Measurements from ENCODE around the gene ENOX1.
A peak's percentile ranks its signal among the peaks of the same experiment; 100 is the strongest.
"Not testable (repeated sequence)": the region's sequence is repeated elsewhere in the genome, so short reads cannot be mapped to it uniquely, and the experiment has no call there.

ENOX1 gene

DNA sequence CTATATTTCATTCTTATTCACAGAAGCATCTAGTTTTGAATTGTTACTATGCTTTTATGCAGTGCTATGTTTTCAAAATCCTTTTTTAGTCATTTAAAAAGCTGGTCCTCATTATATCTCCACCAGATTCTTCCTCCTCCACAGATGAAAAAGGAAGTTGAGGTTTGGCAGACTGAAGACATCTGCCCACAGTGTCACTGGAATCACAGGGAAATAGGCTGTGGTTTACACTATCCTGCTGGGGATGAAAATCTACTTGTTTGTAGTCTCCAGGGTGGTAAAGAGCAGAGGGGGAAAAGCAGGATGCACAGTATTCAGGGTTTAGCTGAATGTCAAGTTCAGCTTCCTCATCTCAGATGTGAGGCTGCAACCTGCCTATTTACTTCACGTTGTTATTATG is 412.2 kb downstream of the ENOX1 start:
- no peak for DNase-seq

DNA sequence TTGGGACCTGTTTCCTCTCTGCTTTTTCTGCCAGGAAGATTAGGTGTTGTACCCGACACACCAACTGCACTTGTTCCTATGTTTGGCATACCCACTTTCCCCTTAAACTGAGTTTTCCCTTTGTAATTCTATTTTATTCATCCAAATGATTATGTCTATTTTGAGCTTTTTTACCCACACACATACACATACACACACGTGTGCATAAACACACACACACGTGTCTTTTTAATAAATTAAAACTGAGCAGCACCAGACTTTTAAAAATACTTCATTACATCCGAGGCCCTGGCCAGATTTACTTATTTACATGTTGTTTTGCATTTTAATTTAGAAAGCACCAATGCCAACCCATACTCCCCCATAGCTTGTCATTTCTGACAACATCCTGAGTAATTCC is 413.4 kb downstream of the ENOX1 start:
- DNase-seq, result no peak

DNA sequence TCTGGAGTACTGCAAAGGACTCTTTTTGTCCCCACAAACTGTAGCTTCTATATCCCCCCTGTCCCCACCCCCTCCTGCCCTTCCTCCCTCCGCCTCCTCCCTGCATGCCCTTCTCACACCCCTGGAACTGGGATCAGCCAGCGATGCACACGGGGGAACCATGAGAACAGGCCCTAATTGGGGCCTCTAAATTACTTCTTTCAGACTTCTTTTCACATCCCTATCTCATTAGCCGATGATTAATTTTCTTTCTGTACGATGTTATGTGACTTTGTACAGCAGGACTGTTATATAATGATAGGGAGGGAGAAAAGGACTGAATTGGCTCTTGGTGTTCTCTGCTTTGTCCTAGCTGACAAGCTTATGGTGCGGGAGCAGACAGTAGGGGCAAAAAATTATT is 415.9 kb downstream of the ENOX1 start:
- no peak for DNase-seq

DNA sequence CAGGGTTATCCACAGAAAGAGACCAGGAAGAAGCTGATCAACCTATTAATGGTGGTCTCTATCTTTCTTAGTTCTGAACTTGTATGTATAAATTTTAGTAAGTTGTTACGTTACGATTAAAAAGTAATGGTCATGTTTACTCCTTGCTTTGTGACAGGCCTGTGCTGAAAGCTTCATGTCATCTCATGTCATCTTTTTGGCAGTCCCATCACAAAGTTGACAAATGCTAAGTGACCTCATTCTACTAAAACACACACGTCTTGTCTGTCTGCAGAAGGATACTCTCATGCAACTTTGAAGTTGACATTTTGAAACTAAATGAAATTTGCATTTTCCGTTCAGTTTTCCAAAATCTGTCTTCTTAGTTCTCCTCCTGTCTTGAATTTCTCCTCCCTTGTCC is 417.5 kb downstream of the ENOX1 start:
- no peak for DNase-seq

DNA sequence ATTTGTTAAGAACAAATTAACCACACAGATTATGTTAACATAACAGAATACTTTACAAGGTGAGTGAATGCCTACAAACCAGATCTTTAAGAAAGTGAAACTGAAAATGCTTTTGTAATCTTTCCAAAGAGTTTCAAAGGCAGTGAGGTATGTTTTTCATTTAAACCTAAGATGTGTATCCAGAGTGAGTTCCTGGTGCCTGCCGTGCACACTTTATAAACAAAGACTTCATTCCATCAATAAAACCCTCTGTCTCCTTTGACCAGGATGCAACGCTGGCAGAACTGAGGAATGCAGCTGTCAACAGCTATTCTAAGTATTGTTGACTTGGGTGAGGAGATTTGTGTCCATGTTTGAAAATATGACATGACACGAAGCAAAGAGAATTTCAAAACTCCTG is 418.8 kb downstream of the ENOX1 start:
- no peak for DNase-seq

DNA sequence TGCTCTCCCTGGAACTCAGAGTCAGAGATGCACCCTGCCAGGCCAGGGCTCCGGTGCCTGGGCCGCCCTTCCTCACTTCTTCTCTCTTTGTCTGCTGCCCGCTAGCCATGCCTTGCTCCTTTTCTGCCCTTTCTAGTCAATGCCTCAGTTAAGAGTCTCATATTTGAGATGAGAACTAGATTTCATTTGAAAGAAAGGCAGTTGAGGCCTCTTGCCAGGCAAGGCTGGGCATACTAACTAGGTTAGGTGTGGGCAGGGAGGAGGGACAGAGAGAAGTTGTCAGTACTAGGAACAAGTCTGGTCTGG is 421.8 kb downstream of the ENOX1 start:
- no peak for DNase-seq

DNA sequence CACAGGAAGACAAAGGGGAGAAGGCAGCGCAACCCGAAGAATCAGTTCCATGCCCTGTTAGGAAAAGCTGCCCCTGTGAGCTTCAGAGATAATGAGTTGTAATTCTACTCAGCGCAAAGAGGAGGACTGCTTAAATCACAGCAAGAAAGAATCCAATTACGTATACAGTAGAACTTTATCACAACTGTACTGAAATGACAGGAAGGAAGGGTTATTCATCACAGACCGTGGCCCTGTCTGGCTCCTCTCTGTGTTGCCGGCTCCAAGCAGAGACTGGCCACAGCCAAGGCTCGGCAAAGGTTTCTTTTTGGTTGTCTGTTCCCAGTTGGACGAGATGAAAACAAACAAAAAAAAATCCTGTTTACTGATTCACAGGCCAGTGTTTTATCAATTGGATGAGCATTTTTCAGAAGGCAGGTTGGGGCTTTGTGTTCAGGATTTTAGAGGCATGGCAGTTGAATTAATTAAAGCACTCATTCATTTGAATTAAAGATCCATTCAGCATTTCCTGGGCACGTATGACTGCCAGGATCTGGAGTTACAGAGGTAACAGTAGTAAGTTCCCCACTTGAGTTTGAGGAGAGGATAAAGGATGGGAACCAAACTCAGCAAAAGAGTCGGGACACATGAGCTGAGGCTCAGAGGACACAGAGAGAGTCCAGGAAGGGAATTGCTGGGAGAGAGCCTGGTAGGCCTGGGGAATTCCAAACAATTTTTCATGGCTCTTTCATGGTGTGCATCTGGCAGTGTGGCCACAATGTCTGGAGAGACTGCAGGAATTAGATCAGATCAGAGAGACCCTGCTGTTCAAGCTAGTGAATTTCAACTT is 422.3 kb downstream of the ENOX1 start:
- DNase-seq, result peak; percentile 16

DNA sequence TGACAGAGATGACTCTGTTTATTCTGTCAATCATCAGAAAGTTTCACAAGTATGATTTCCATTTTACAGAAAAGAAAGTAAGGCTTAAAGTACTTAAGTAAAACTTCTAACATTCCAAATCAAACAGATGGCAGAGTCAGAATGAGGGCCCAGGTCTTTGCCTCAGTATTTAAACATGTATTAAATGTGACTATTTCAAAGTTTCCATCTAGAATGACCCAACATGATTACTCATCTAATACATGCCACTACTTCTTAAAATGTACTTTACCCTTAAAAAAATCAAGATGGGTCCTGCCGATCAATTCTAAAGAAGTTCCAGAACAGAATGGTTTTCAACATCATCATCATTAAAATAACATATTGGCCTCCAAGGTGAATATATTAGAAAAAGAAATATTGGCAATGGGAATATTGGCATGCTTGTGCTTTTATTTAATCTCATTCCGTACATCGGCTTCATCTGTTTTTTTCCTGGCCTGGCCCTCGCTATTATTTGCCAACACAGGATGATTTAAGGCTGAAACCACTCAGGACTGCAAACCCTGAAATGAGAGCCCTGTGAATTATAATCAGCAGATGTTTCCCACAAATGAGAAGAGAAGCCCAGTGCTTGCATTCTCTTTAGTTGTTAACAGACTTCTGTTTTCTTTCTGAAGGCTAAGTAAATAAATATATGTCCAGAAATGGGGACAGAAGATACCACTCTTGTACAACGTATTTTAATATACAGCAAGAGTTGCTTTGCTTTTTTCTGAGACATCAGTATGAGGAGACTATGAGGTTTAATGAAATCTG is 423.4 kb downstream of the ENOX1 start:
- no peak for DNase-seq

DNA sequence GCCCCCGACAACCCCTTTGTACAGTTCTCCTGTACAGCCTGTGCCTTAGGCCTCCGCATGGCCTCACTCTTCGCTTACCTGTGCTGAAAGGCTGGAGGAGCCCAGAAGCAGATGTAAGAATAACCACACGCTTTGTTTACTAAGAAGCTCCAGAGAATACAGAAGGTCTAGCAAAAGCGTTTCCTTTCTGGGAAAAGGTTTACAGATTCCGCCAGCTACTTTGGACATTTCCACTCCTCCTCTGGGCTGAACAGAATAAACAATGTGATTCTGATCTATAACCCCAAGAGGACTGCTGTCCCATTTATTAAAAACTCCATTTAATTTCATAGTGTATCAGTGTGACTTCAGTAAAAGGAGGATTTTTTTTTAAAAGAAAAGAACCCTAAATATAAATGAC is 424.2 kb downstream of the ENOX1 start:
- DNase-seq, result no peak

DNA sequence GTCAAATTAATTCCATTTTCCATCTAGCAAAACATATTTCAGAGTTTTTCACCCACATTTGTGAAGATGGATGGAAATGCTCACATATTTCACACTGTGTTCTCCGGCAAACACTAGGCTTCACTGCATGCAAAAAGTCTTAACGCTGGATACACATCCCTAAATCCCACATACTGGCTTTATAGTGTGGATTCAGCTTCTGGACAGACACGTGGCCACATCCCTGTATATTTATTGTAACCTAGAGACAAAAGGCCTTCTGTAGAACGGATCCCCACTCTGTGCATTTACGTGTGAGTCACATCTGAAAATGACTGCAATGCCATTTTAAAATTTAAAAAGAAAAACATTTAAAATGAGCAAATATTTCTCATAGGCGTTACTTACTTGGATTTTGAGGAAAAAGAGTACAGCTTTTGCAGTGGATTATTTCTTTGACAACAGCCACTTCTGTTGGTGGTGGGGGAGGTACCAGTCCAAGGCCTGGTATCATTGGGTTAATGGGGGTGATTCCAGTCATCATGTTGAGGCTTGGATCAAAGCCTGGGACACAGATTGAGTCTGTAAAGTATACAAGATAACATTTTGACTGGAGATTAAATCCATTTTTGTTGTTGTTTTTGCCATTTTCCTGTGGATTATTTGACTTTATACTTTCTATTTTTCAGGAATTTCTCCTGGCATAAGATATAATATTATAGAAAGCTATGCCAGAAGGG is 425.7 kb downstream of the ENOX1 start:
- no peak for DNase-seq

DNA sequence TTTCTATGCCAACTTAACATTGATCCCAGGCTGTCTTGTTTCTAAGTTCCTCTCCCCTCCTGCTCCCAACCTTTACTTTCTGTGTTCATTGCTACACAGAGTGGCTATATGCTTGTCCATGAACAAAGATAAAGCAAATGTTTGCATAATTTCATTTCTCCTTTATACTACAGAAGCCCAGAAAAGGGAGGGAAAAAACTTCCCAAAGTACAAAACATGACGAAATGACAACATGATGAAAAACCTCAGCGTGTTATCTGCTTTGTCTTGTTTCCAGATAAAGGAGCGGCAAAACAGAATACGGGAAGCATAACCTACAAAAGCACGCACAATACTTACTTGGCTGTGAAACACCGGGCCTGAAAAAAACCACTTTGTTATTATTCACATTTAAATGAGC is 426.6 kb downstream of the ENOX1 start:
- DNase-seq, result no peak

DNA sequence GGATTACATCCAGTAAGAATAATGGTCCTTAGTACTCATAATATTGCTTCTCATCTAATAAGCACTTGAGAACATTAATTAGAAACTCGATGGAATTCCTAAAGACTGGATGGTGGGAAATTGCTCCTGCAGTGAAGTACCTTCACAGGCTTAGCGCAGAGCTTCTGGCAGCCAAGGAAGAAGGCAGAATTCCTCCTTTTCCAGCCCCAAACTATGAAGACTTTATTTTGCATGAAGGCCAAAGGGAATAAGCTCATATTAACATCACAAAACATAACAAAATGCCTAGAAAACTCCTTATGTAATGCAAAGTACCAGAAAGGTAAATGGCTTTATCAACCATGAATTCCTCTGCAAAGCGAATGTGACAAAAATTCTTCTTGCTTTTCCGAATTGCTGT is 427.2 kb downstream of the ENOX1 start:
- no peak for DNase-seq

DNA sequence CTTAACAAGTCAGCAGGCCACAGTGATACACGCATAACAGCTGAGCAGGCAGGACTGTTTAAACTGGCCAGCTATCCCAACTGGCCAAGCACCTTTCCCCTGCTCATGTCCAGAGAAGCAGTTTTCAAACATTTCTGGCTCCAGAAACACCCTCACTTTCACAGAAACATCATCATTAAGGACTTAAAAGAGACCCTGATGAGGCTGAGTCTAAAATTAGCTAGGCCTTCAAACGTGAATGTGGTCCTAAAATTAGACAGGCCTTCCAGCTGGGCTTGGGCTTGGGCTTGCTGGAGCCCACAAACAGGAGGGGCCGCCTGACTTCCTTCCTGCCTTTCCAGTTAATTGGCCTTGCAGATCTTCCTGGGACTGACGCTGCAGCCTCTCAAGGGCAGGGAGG is 429.2 kb downstream of the ENOX1 start:
- DNase-seq, result no peak

DNA sequence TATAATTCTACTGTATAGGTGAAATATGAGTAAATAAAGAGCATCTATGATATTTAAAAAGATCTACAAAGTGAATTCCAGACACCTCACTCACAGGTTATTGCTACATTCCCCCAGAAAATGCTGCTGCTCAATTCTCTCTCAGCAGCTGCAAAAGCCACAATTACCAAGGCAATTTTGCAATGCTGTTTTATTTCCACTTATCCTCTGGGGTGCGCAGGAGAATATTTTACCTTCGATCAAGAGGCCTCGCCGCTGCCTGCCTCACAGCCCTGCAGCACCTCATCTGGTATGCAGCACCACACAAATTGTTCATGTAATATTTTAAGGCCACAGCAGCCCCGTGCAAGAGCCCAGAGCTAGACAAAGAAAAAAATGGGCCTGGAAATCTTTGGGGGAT is 430.2 kb downstream of the ENOX1 start:
- no peak for DNase-seq

DNA sequence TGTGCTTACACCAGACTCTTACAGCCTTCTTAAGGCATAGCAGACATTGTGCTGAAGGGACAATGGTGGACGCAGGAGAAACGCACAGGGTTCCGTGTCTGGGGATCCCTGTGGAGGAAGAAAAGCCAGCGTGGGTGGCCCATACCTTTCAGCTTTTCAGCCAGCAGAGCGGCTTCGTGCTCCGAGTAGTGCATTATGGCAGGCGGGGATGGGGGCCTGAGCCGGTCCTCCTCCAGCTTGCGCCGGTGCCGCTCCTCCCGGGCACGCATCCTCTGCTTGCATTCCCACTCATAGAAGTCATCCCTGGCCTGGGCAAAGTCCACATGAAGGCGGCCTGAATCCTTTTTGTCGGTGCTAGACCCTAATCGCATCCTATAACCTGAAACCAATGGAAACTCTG is 431.0 kb downstream of the ENOX1 start:
- DNase-seq, result no peak

DNA sequence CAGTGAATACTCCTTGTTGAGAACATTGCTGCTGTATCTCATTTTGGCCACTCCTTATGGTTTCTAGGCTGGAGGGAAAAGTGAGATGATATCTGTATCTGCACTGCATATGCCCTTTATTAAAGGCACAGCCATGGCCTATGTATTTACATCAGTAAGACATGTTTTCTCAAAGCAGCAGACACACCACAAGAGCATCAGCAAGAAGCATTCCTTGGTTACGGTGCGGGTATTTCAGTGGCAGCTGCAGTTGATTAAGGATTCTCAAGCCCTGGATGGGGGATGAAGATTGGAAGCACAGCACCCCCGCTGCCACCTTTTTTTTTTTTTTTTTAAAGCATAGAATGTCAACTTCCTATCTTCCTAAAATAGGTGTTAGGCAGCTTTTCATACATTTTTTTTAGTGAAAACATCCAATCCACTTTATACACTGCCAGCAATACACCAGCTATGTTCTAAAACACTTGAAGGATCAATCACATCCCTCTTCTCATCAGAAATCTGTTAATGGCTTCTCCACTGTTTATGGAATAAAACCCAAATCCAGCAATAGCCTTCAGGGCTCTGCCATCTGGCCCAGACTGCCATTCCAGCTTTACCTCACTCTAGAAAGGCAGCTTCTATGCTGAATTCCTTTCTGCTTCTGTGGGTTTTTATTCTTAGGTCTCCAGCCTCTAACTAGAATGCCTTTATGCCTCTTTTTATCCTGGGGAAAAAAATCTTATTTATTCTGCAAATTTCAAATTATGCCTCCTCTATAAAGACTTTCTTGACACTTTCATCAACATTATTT is 432.4 kb downstream of the ENOX1 start:
- DNase-seq, result peak; percentile 18

DNA sequence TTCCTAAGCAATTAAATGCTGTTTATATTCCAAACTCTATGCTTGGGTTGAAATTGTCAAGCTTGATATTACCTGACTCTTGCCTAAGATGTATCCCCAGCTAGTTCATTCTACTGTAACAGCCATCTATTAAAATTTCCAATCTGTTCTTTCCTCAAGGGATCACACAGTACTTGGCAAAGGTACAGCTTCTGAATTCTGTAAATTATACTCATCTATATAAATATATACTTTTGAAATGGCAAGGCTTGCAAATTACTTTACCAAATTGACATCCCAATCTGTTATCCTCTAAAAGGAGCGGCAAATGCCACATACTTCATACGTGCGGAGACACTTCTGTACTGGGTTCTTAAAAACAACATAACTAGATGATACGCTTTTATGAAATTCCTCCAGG is 433.1 kb downstream of the ENOX1 start:
- peak; percentile 46 for DNase-seq

DNA sequence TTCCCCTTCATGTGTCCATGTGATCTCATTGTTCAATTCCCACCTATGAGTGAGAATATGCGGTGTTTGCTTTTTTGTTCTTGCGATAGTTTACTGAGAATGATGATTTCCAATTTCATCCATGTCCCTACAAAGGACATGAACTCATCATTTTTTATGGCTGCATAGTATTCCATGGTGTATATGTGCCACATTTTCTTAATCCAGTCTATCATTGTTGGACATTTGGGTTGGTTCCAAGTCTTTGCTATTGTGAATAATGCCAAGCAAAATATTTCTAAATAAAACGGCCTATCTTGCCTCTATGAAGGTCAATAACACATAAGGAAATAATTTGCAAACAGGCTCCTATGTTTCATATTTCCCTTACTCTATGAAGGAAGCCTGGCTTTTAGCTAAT is 435.2 kb downstream of the ENOX1 start:
- not testable (repeated sequence) for DNase-seq

DNA sequence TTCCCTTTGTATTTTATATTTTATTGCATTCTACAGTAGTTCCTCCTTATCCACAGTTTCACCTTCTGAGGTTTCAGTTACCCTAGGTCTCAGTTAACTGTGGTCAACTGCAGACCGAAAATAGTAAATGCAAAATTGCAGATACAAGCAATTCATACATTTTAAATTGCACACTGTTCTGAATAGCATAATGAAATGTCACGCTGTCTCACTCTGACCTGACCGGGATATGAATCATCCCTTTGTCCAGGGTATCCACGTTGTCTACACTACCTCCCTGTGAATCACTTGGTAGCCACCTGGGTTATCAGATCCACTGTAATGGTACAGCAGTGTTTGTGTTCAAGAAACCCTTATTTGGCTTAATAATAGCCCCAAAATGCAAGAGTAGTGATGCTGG is 438.4 kb downstream of the ENOX1 start:
- no peak for DNase-seq

DNA sequence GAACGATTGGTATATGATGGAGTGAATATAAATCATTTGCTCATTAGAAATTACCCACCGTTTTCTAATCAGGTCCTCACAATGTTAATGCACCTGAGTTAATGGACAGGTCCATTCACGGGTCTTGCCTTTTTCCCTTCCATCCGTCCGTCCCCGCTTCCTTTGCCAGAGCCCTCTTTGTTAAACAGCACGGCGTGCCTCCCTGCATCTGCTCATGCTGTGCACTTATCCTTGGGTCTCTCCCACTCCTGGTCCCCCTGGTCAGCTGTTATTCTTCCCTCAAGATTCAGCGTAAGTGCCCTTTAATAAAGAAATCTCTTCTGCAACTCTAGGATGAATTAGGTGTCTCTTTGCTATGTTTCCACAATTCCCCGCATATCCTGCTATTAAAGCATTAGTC is 438.9 kb downstream of the ENOX1 start:
- no peak for DNase-seq

DNA sequence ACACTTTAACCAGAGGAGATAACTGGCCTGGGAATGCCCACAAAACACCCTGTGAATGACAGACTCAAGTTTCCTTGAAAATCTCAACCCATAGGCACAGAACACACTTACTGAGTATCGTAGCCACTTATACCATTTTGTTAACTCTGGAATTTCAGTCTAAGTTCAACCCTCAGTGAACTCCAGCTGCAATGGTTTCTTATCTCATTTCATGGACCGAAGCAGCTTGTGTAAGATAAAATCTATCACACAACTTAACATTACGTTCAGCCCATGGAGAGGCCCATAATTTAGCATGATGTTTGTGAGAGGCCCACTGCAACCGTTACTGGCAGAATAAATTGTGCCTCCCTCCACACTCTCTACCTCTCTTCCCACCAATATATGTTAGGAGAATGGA is 440.3 kb downstream of the ENOX1 start:
- DNase-seq, result no peak

DNA sequence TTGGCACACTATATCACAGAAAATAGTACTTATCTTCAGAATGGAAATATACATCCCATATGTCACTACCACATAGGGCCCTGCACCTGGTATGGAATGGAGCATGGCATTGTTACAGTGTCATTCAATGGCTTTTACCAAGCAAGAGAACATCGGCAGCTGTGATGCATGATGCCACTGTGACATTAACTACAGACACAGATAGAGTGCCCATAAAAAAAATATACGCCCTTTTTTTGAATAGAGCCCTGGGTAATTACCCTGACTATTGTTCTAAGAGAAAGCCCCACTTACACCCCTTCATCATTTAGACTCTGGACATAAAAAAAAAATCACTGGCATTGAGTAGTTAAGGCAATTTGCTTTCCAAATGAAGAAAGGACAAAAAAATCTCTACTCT is 443.1 kb downstream of the ENOX1 start:
- no peak for DNase-seq
